22Rv1 (cell line): ENCODE measurements around the gene GPR21.

Experiments used
- CTCF ChIP-seq: fragments of 450-650 bp; IDR thresholded peaks from 2 replicates; pipeline ENCODE4 v1.5.1; 2017; ENCODE audit warnings: mild to moderate bottlenecking
- ZFX ChIP-seq: fragments of 450-650 bp; IDR thresholded peaks from 2 replicates; pipeline ENCODE4 v1.6.1; 2017; ENCODE audit warnings: antibody characterized with exemption, borderline replicate concordance

GRCh38 chr9:123053046-123053445, 19.6 kb downstream of the GPR21 start:
- no peak for TF ChIP-seq CTCF
- no peak for TF ChIP-seq ZFX
